HepG2 (cell line): Measurements from ENCODE around the gene FCAMR. TPM values are rescaled to one million over a fixed set of nuclear protein-coding genes. Genes with fewer than 3 reads are reported as not detected.

ENCODE experiments used
- ATAC-seq: fragments of 200-7000 bp; cut with Tn5 transposase; 3 replicates; pipeline ENCODE4 v1.9.1; 2020; ENCODE audit warnings: mild to moderate bottlenecking, moderate library complexity
- BruUV-seq: library from RNA; stranded (reverse); fragments of 400-500 nt; replicated peaks from 2 replicates; lab custom pipeline; 2021; lab: Mats Ljungman, UMichigan
- CTCF ChIA-PET: fragments of 300-600 bp; formaldehyde crosslinking; extraction: SDS; loops from one replicate; lab custom pipeline; 2021; ENCODE audit warnings: low total read pairs, inconsistent platforms, low intra/inter-chr PET ratio; lab: Yijun Ruan, JAX
- POLR2A ChIA-PET: fragments of 350-600 bp; sonication (Branson Sonifier 250); formaldehyde crosslinking; loops from one replicate; lab custom pipeline; 2020; ENCODE audit warnings: antibody characterized with exemption, inconsistent platforms; lab: Yijun Ruan, JAX
- DNase-seq: peaks from one replicate; pipeline ENCODE4 v3.0.0-alpha.2; 2015; ENCODE audit warnings: low spot score
- FAIRE-seq: peaks from 3 replicates; lab custom pipeline; 2011; peaks lifted over from hg19 to GRCh38; lab: Jason Lieb, UNC
- H2AFZ ChIP-seq: one replicate; pipeline ENCODE4 v1.6.1; 2011; ENCODE audit warnings: low read length, inconsistent platforms
- H3K27ac ChIP-seq: fragments of 300-600 bp; 3 replicates; pipeline ENCODE4 v1.8.0; 2011; ENCODE audit warnings: mixed run types, mild to moderate bottlenecking, mixed read lengths, low read length, inconsistent platforms; ENCODE audit not compliant: insufficient read depth; ENCODE audit errors: extremely low read length
- H3K27me3 ChIP-seq, 2 experiments: fragments of 200-600 bp in 1 of 2; 2 replicates in 1 of 2; 3 replicates in 1 of 2; pipeline versions ENCODE4 v1.6.0 to v1.8.0; 2011; ENCODE audit warnings: low read length in 2 of 2, mild to moderate bottlenecking in 2 of 2, moderate library complexity in 2 of 2, inconsistent platforms in 1 of 2; ENCODE audit not compliant: insufficient read depth in 2 of 2, control insufficient read depth in 1 of 2
- H3K36me3 ChIP-seq, 2 experiments: fragments of 200-600 bp in 1 of 2; replicated peaks in 1 of 2; 2 replicates in 1 of 2; 3 replicates in 1 of 2; pipeline versions ENCODE4 v1.5.1 to v1.8.0; 2011; ENCODE audit warnings: low read length in 2 of 2, inconsistent platforms in 1 of 2; ENCODE audit not compliant: insufficient read depth in 2 of 2, control insufficient read depth in 1 of 2
- H3K4me1 ChIP-seq: 2 replicates; pipeline ENCODE4 v1.5.1; 2012; ENCODE audit warnings: low read length, inconsistent platforms; ENCODE audit not compliant: insufficient read depth
- H3K4me2 ChIP-seq: 2 replicates; pipeline ENCODE4 v1.6.0; 2011; ENCODE audit warnings: low read depth, low read length, inconsistent platforms
- H3K4me3 ChIP-seq, 3 experiments: fragments of 200-600 bp in 1 of 3; sonication (generic), shearing (Covaris generic) in 1 of 3; replicated peaks in 1 of 3; 2 replicates each; pipeline ENCODE4 v1.5.1; 2011 to 2016; ENCODE audit warnings: low read length in 3 of 3, inconsistent platforms in 2 of 3, low read depth in 2 of 3, mild to moderate bottlenecking in 2 of 3, control low read depth in 1 of 3, mixed read lengths in 1 of 3; ENCODE audit not compliant: insufficient read depth in 1 of 3
- H3K79me2 ChIP-seq: one replicate; pipeline ENCODE4 v1.6.1; 2011; ENCODE audit warnings: low read length, inconsistent platforms; ENCODE audit not compliant: insufficient read depth
- H3K9ac ChIP-seq: 2 replicates; pipeline ENCODE4 v1.6.0; 2011; ENCODE audit warnings: mild to moderate bottlenecking, low read depth, low read length, inconsistent platforms; ENCODE audit not compliant: insufficient read depth
- H3K9me3 ChIP-seq: 2 replicates; pipeline ENCODE4 v1.5.1; 2012; ENCODE audit warnings: mild to moderate bottlenecking, low read length
- H4K20me1 ChIP-seq: 2 replicates; pipeline ENCODE4 v1.6.0; 2011; ENCODE audit warnings: inconsistent platforms, mild to moderate bottlenecking, low read length, moderate library complexity; ENCODE audit not compliant: insufficient read depth
- CREBL2 ChIP-seq: sonication (generic); formaldehyde crosslinking; IDR thresholded peaks from 2 replicates; pipeline ENCODE4 v1.8.1; 2023; ENCODE audit warnings: missing genetic modification reagents, mild to moderate bottlenecking, borderline replicate concordance
- DDIT3 ChIP-seq: sonication (generic); formaldehyde crosslinking; IDR thresholded peaks from 2 replicates; pipeline ENCODE4 v1.4.0; 2020; ENCODE audit warnings: mild to moderate bottlenecking, missing genetic modification reagents
- ELF3 ChIP-seq: IDR thresholded peaks from 2 replicates; pipeline ENCODE4 v1.6.1; 2016; ENCODE audit warnings: missing genetic modification reagents, missing compliant biosample characterization
- HOXA3 ChIP-seq: sonication (generic); formaldehyde crosslinking; IDR thresholded peaks from 2 replicates; pipeline ENCODE4 v1.5.0; 2020; ENCODE audit warnings: missing genetic modification reagents
- KLF6 ChIP-seq: IDR thresholded peaks from 2 replicates; pipeline ENCODE4 v1.8.0; 2016; ENCODE audit warnings: missing biosample characterization, missing genetic modification reagents
- NFATC3 ChIP-seq: sonication (generic); formaldehyde crosslinking; IDR thresholded peaks from 2 replicates; pipeline ENCODE4 v1.5.1; 2020; ENCODE audit warnings: mild to moderate bottlenecking, missing genetic modification reagents
- NR1H2 ChIP-seq: sonication (generic); formaldehyde crosslinking; IDR thresholded peaks from 2 replicates; pipeline ENCODE4 v1.8.1; 2022; ENCODE audit warnings: low read depth, missing genetic modification reagents, borderline replicate concordance
- NR2F2 ChIP-seq: IDR thresholded peaks from 2 replicates; pipeline ENCODE4 v1.6.1; 2012; ENCODE audit warnings: low read depth, inconsistent platforms, borderline replicate concordance
- POGZ ChIP-seq: sonication (generic); formaldehyde crosslinking; IDR thresholded peaks from 2 replicates; pipeline ENCODE4 v1.4.0; 2020; ENCODE audit warnings: mild to moderate bottlenecking, missing genetic modification reagents
- SMC3 ChIP-seq: IDR thresholded peaks from 2 replicates; pipeline ENCODE4 v1.6.1; 2011; ENCODE audit warnings: low read length, improper control_type of control experiment
- TFDP2 ChIP-seq: sonication (generic); formaldehyde crosslinking; IDR thresholded peaks from 2 replicates; pipeline ENCODE4 v1.4.0; 2020; ENCODE audit warnings: missing genetic modification reagents
- TFE3 ChIP-seq: IDR thresholded peaks from 2 replicates; pipeline ENCODE4 v1.6.1; 2016
- ZKSCAN1 ChIP-seq: fragments of 150-350 bp; IDR thresholded peaks from 2 replicates; pipeline ENCODE4 v1.6.1; 2014; ENCODE audit warnings: low read length
- ZNF513 ChIP-seq: sonication (generic); formaldehyde crosslinking; conservative IDR thresholded peaks from 2 replicates; pipeline ENCODE4 v1.5.0; 2020; ENCODE audit warnings: missing genetic modification reagents
- ZNF615 ChIP-seq: sonication (generic); formaldehyde crosslinking; IDR thresholded peaks from 2 replicates; pipeline ENCODE4 v1.5.0; 2020; ENCODE audit warnings: mild to moderate bottlenecking, missing genetic modification reagents, borderline replicate concordance
- ZNF75D ChIP-seq: sonication (generic); formaldehyde crosslinking; IDR thresholded peaks from 2 replicates; pipeline ENCODE4 v1.8.1; 2023; ENCODE audit warnings: missing genetic modification reagents, mild to moderate bottlenecking, borderline replicate concordance
- ZSCAN5A ChIP-seq: sonication (generic); formaldehyde crosslinking; IDR thresholded peaks from 2 replicates; pipeline ENCODE4 v1.8.0; 2022; ENCODE audit warnings: mild to moderate bottlenecking, missing genetic modification reagents, borderline replicate concordance
- WGBS: methylation state at CpG from one replicate; pipeline ENCODE4 v1.1.6; 2017; ENCODE audit warnings: low lambda C conversion rate; 5-methylcytosine and 5-hydroxymethylcytosine counted together
- in situ Hi-C: cut with HindIII; loops from 2 replicates; pipeline ENCODE4 v1.10.0; 2017; ENCODE audit warnings: low pct_unique_long_range_greater_than_20kb; ENCODE audit not compliant: extremely low pct_ligation_motif_present
- intact Hi-C: fragments of 100-400 bp; cut with micrococcal nuclease; formaldehyde crosslinking; loops from one replicate; pipeline ENCODE4 v1.10.0; 2022; ENCODE audit not compliant: unreplicated experiment
- polyA plus RNA-seq, 8 experiments: library from polyadenylated mRNA; depleted of rRNA in 3 of 8; stranded (reverse) in 7 of 8; unstranded in 1 of 8; fragments of >200 nt; fragmentation: Illumina TruSeq in 4 of 8; extraction: Trizol in 4 of 8; gene quantifications; 2 replicates each; pipeline versions ENCODE4 v1.2.1 to v1.2.3, GENCODE V29; 2011 to 2016; ENCODE audit warnings: low read depth in 4 of 8, missing spikeins in 1 of 8, mixed read lengths in 1 of 8; ENCODE audit not compliant: insufficient read depth in 1 of 8
- total RNA-seq, 5 experiments: library from RNA; depleted of rRNA; stranded (reverse); fragments of >200 nt; fragmentation: Illumina TruSeq; extraction: Trizol; gene quantifications; 2 replicates each; pipeline ENCODE4 v1.2.3, GENCODE V29; 2016; ENCODE audit warnings: low read depth in 1 of 5

The FCAMR gene
- total and polyA plus RNA-seq, 2 of the 13 experiments (the other 11 are each of a cell fraction or from before 2014, with no cell fraction given) = not detected

GRCh38 chr1:206937425-206937824, 32.8 kb downstream of the FCAMR start (continued):
- no peak for TF ChIP-seq ELF3 (CRISPR knock-in tag)

- Histone ChIP-seq H2AFZ (no peak overlapping the region), H3K79me2 (no peaks in the 10 kb centered on the region), H3K4me3 (no peak overlapping the region), H3K4me1 (no peaks in the 10 kb centered on the region), H4K20me1 (no peaks in the 10 kb centered on the region), H3K27ac (no peak overlapping the region), H3K4me2 (0 out of 2 replicates have a peak overlapping the region, but pooled peaks have one; percentile 22), H3K9me3 (no peaks in the 10 kb centered on the region), H3K36me3 (no peaks in the 10 kb centered on the region), H3K9ac (no peak overlapping the region), H3K27me3 (peaks cover 2 to 6% of the 10 kb centered on the region in 2 experiments; a peak in 3 of 5 replicates)
- CTCF ChIA-PET = interaction anchor here (0.7 to 4.8 kb wide), 3 partner anchors 45 to 142 kb away, joined by 3 to 87 read pairs (median 9); no protein-coding TSS in a partner anchor
- intact Hi-C loops = loop anchor here (1.0 to 2.0 kb wide), 3 partner anchors 43 to 143 kb away; no protein-coding TSS in a partner anchor
- ATAC-seq = peak; percentile 99
- POLR2A ChIA-PET = no interaction called here
- BruUV-seq = no TSS peak
- peak; percentile 57 for FAIRE-seq
- in situ Hi-C loops = loop anchor here (10.0 kb wide), 1 partner anchor 139 kb away; no protein-coding TSS in a partner anchor
- WGBS = 24% methylated on average over 16 of the region's 19 CpGs
- peak; percentile 69 for DNase-seq
- TF ChIP-seq ZNF513 (CRISPR knock-in tag) (no peak), ZKSCAN1 (no peak), CREBL2 (no peak), NR2F2 (no peak), POGZ (no peak), SMC3 (peak; percentile 53; the same call in 1 of the 2 replicates), DDIT3 (CRISPR knock-in tag) (no peak), ZSCAN5A (CRISPR knock-in tag) (no peak), ZNF75D (CRISPR knock-in tag) (no peak), TFDP2 (no peak), NR1H2 (CRISPR knock-in tag) (no peak), NFATC3 (CRISPR knock-in tag) (no peak), ZNF615 (CRISPR knock-in tag) (no peak), HOXA3 (CRISPR knock-in tag) (peak; percentile 52; the same call in 1 of the 2 replicates), KLF6 (CRISPR knock-in tag) (no peak), TFE3 (CRISPR knock-in tag) (no peak)
Observed at GRCh38 chr1:206935491-206936067, 34.7 kb downstream of the FCAMR start.
